NCI-H2107 treated with DMSO at 0.1 percent for 48 hours (cell line): ENCODE results near the gene TOP2B.

ENCODE experiments used
- DNase-seq: peaks from one replicate; lab custom pipeline; 2025; ENCODE audit not compliant: unreplicated experiment; lab: John Stamatoyannopoulos, UW

The TOP2B gene, protein sequence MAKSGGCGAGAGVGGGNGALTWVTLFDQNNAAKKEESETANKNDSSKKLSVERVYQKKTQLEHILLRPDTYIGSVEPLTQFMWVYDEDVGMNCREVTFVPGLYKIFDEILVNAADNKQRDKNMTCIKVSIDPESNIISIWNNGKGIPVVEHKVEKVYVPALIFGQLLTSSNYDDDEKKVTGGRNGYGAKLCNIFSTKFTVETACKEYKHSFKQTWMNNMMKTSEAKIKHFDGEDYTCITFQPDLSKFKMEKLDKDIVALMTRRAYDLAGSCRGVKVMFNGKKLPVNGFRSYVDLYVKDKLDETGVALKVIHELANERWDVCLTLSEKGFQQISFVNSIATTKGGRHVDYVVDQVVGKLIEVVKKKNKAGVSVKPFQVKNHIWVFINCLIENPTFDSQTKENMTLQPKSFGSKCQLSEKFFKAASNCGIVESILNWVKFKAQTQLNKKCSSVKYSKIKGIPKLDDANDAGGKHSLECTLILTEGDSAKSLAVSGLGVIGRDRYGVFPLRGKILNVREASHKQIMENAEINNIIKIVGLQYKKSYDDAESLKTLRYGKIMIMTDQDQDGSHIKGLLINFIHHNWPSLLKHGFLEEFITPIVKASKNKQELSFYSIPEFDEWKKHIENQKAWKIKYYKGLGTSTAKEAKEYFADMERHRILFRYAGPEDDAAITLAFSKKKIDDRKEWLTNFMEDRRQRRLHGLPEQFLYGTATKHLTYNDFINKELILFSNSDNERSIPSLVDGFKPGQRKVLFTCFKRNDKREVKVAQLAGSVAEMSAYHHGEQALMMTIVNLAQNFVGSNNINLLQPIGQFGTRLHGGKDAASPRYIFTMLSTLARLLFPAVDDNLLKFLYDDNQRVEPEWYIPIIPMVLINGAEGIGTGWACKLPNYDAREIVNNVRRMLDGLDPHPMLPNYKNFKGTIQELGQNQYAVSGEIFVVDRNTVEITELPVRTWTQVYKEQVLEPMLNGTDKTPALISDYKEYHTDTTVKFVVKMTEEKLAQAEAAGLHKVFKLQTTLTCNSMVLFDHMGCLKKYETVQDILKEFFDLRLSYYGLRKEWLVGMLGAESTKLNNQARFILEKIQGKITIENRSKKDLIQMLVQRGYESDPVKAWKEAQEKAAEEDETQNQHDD (N-terminal part only)

DNA sequence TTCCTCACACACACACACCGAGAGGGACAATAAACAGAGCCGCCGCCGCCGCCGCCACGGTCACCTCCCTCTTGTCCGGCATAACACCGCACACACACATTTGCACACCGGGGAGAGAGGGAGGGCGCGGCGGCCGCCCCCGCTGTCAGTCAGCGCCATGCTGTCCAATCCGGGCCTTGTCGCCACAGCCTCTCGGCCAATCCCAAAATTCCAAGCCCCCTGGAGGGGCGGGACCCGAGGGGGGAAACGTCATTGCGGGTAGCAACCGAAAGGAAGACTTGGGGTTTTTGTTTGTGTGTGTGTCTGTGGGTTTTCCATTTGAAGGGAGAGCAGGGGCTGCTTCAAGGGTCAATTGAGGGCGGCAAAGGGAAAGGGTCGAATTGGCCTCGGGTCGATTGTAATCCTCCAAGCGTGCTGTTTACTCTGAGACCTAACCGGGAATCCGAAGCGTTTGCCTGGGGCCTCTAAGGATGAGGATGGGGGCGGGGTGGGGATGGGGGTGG lies at the start of gene TOP2B:
Gene TOP2B, minus strand, starts transcription at position 96 of the 503 bp plus-strand sequence. CDS start 610 bp downstream, outside the sequence.
- peak; percentile 68 for DNase-seq

DNA sequence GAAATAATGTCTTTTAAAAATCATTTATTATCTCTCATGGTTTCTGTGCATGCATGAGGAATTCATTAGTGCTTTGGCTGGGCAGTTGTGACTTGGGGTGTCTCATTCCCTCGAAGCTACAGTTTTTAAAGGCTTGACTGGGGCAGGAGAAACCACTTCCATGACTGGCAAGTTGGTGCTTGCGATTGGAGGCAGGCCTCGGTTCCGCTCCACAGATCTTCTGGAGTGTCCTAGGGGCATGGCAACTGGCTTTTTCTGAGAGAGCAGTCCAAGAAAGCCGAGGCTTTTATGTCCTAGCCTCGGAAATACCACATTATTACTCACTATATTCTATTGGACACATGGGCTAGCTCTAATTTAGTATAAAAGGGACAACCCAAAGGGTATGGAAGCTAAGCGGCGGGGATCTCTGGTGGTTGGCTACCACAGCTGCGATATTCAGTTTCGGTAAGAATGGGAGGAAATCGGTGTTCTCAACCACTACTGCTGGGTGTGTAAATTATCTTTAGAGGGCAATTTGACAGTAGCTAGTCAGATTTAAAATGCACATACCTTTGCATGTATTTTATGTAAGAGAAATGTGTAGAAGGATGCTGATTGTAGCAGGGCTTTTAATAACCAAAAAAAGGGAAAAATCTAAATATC lies 48.8 kb upstream of the TOP2B start:
- DNase-seq, result no peak

DNA sequence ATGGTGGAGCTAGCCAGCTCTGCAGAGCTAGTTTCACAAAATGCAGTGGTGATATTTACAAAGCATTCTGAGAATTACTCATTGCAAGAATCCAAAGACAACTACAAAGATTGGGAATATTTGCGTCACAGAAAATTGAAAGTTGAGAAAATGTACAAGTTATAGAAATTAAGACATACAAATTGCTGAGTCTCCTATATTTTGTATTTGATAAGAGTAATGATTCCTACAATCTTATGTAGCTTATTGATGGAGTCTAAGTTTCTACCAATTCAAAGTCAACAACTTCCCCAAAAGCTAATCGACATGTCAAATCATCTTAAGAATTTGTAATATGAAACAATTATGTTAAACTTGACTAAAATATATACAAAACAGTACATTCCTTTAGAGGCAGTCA lies 46.4 kb upstream of the TOP2B start:
- DNase-seq, result no peak

DNA sequence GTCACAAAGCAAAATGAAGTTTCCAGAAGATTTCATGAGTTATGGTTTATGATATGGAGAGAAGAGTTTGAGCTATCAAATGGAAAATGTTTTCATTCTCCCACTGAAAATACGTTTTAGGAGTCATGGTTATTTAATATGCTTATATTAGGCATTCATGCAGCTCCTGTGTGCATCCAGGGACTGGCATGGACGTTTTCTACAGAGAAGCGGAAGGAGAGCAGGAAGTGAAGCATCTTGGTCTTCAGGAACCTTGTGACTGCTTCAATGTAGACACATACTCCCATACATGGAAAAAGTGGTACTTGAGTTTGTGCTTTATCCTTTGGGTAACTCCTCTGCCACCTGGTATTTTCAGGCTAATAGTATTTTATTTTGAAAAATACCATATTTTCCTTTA lies 43.3 kb upstream of the TOP2B start:
- DNase-seq, result no peak

DNA sequence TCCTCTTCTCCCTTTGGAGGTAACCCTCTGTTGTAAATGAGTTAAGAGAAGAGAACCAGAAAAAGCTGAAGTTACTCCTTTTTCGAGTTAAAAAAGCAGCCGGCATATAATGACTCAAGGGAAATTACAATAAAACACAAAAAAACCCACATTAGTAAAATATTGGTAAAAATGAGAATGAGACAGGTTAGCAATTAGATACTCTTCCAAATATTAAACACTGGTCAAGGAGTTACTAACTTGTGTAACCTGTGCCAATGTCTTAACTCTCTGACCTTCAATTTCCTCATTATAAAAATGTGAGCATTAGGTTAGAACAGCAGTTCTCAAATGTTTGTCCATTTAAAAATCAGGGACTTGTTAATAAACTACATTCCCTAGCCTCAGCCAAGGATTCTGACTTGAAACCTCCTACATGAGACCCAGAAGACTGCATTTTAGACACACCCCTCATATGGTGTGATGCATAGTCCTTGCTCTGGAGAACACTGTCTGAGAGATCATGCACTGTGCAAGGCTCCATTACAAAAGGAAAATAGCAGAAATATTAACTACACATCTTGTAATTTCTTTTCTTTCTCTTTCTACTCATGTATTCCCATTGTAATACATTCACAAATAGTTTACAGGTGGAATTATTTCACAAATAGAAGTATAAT lies 42.7 kb upstream of the TOP2B start:
- DNase-seq, result no peak

DNA sequence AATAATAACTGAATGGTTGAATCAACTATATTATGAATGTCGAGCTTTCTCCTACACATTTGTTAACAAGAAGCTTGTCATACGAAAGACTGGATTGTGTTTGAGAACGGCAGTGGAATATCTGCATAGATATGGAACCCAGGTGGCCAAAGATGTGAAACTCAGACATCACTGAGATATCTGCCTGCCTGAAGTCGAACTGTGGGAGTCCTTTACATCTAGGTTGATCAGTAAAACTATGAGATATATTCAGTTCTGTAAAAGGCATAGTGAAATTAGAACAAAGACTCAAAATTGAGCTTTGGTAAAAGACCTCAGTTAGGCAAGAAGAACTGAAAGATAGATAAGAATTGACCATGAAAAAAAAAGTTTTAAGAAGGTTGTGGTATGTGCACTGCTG lies 41.5 kb upstream of the TOP2B start:
- no peak for DNase-seq

DNA sequence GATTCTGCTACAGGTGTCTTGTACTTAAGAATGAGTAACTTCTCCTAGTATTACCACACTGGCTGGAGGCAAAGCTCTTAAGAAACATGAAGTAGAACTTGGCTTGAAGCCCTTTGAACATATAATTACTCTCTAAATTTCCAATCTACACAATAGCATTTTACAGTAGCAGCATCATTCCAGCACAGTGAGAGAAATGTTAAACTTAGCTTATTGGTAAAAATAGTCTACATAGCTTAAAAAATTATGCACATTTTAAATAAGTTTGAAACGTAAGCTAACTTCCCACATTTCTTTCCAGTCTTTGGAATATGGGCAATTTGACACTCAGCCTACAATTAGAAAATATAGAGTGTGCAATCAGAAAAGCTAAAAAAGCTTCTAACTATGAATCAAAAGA lies 32.8 kb upstream of the TOP2B start:
- no peak for DNase-seq

DNA sequence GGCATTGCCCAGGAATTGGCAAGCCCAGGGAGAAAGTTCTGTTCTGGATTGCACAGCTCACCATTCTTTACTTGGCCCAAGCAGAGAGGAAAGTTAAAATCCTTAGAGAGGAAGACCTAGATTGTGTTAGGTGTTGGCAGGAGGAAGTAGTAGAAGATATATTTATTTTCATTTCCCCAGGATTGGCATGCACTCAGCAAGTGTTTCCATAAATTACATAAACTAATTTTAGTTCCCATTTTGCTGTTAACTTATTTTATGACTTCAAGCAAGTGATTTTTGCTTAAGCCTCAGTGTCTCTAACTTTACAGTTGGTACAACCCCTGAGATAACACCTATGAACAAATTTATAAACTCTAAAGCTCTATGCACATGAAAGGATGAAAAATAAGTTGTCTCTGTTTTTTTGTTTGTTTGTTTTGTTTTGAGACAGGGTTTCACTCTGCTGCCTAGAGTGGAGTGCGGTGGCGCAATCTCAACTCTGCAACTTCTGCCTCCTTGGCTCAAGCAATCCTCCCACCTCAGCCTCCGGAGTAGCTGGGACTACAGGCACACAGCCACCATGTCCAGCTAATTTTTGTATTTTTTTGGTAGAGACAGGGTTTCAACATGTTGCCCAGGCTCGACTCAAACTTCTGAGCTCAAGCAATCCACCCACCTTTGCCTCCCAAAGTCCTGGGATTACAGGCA lies 31.2 kb upstream of the TOP2B start:
- DNase-seq, result no peak

DNA sequence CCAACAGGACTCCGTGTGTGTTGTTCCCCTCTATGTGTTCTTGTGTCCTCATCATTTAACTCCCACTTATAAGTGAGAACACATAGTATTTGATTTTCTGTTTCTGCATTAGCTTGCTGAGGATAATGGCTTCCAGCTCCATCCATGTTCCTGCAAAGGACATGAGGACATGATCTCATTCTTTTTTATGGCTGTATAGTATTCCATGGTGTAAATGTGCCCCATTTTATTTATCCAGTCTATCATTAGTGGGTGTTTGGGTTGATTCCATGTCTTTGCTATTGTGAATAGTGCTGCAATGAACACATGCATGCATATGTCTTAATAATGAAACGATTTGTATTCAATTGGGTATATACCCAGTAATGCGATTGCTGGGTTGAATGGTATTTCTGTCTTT lies 28.5 kb upstream of the TOP2B start:
- DNase-seq, result no peak

DNA sequence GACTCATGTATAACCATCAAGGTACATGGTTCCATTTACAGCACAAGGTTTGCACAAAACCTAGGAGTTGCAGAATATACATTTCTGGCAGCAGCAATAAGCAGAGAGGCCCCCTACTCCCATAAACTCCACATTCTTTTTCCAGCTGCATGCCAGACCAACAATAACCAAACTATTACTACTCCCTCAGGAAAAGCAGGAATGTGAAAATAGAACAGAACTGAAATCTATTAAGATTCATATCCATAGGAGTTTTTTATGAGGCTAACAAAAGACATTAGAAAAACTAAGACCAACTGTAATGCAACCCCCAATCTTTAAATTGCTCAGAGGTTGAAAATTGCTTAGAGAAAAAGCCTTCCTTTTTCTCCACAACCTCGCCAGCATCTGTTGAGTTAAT lies 27.6 kb upstream of the TOP2B start:
- DNase-seq, result no peak

DNA sequence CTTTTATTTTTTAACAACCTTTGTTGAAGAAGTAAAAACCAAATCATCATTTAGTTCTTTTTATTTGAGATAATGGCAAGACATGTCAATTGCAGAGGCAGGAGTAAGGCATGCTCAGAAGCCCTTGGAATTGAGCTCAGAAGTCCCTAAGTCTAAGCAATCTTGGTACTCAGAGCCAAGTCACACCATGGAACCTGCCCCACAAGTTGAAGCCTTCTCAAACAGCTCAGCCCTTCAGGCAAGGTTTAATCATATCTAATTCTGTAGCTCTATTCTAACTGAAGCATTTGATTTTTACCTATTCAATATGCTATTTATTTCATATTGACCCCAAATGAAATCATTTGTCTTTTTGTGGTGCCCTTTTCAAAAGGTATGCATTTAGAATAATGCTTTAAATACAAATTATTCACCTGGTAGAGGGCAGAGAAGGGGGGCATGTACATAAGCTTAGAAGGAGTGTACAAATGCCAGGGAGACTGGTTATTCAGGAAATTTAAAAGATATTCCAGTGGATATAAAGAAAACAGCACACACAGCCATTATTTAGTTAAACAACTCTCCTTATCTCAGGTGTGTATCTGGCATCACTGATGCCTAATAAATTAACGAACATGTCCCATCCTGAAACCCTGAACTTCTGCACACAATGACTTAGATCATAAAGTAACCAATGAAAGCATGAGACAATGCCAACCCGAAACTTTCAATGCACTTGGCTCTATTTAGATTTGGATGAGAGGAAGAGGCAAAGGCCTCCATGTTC lies 26.2 kb upstream of the TOP2B start:
- DNase-seq, result no peak

DNA sequence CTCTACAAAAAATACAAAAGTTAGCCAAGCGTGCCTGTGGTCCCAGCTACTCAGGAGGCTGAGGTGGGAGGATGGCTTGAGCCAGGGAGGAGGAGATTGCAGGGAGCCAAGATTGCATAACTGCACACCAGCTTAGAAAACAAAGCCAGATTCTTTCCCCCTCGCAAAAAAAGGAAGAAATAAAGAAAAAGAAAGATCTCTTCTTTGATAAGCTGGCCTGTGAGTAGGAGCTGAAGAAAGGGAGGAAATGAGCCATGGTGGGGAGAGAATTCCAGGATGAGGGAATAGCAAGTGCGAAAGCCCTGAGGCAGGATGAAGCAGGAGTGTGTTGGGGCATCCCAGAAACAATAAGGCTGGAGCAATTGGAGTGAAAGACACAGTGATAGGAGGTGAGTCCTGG lies 24.5 kb upstream of the TOP2B start:
- no peak for DNase-seq

DNA sequence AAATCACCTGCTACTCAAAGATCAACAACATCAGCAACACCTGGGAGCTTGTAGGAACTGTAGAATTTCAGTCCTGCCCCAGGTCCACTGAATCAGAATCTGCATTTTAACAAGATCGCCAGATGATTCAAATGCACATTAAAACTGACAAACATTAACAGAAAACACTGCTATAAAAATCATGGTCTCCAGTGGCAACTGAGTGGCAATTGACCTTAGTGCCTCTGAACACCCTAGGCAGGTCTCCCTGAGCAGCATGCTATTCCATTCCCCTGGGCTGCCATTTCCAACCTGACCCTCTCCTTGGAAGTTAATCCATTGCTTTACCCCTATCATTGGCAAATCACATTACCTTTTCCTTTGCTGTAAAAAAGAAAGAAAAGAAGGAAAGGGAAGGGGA lies 23.0 kb upstream of the TOP2B start:
- no peak for DNase-seq

DNA sequence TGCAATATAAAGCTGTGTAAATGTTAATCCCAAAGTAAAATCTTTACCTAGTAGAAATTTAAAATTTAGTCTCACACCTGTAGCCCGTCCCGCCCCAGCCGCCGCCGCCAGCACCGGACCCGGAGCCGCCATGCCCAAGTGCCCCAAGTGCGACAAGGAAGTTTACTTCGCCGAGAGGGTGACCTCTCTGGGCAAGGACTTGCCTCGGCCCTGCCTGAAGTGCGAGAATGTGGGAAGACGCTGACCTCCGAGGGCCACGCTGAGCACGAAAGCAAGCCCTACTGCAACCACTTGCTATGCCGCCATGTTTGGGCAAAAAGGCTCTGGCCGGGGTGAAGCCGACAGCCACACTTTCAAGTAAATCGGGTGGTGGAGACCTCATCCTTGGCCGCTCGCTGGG lies 22.1 kb upstream of the TOP2B start:
- no peak for DNase-seq

DNA sequence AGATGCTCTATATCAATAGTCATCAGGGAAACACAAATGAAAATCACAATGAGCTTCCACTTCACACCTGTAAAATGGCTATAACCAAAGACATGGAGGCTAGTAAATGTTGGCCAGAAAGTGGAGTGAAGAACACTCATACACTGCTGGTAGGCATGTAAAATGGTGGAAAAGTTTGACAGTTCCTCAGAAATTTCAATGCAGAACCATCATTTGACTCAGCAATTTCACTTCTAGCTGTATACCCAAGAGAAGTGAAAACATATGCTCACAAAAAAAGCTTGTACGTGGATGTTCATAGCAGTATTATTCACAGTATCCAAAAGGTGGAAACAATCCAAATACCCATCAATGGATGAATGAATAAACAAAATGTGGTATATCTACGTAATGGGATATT lies 19.2 kb upstream of the TOP2B start:
- DNase-seq, result no peak

DNA sequence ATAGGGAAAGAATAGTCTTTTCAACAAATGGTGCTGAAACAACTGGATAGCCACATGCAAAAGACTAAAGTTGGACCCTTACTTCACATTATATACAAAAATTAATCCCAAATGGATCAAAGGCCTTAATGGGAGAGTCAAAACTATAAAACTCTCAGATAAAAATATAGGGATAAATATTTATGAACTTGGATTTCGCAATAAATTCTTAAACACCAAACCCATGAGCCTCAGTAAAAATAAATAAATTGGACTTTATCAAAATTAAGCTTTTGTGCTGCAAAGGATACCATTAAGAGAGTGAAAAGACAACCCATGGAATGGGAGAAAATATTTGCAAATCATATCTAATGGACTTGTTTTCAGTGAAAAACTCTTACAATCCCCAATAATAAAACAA lies 18.7 kb upstream of the TOP2B start:
- DNase-seq, result no peak

DNA sequence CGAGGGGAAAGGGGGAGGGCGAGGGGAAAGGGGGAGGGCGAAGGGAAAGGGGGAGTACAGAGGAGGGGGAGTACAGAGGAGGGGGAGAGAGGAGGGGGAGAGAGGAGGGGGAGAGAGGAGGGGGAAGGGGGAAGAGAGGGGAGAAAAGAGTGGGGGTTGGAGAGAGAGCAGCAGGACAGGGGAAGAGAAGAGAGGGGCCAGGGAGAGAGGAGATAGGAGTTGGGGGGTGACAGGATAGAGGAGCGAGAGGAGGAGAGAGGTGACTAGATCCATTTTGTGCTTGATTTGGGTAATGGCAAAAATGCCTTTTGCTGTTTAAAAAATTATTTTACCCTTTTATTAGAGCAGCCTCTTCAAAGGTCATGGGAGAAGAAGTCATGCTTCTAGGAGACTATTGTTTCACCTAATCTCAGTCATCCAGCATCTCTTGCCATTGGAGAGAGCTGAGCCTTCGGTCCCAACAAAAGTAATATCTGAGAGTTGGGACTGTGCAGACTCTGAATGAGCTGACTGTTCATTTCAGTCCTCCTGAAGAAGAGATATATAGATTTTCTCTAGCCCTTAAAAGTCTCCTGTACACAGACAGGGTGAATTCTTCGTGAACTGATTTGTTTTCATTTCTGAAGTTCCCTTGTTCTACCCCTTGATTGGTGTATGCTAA lies 15.1 kb upstream of the TOP2B start:
- DNase-seq, result no peak

DNA sequence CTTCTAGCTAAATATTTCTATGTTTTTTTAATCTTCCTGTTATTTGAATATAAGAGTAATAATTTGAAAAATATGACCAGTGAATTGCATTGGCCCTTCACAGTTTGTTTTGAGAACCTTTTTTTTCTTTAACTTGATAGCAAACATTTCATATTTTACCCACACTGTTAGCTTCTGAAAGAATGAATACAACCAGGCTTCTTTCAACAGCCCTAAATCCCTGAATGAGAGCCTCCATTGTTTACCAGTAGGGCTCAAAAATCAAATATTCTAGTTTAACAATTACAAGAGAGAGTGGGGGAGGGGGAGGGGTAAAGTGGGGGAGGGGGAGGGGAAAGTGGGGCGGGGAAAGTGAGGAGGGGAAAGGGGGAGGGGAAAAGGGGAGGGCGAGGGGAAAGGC lies 14.5 kb upstream of the TOP2B start:
- DNase-seq, result no peak

DNA sequence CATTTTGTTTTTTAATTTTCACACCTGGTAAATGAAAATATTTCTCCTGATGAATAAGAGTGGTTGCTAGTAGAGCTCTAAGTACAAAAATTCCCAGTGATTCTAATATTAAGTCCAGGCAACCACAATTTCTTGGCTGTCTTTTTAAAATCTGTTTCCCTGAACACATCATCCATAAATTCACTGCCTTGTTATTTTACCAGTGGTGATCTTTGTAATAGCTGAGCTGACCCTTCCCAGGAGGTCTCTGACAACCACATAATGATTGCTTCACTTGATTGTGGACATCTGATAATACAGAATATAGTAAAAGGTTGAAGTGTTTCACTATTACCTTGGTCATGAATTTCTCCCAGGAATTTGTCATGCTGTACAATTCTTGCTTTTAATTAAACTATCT lies 13.9 kb upstream of the TOP2B start:
- DNase-seq, result no peak
